ENCODE data around the gene NSF.
"Not testable (repeated sequence)": the region's sequence is repeated elsewhere in the genome, so short reads cannot be mapped to it uniquely, and the experiment has no call there.

Gene NSF

GRCh38 chr17:46790216-46790615 lies 199.7 kb downstream of the NSF start:
- no peak for TF ChIP-seq CTCF (IDR thresholded peaks at IDR 0.05)
- intact Hi-C loops (cut with DNase I; ENCODE audit: low total_unique reads) = no loop called here
- peaks cover 0 to 7% (median 3%) of the 10 kb centered on the region in 3 donors for H3K9me3 ChIP-seq
- H3K36me3 ChIP-seq = no peaks in the 10 kb centered on the region
- H3K27me3 ChIP-seq = peaks cover 0 to 38% of the 10 kb centered on the region in 2 donors
- DNase-seq = no peak
- no peak overlapping the region for H3K4me3 ChIP-seq
- H3K4me1 ChIP-seq = no peaks in the 10 kb centered on the region
- H3K27ac ChIP-seq = no peak overlapping the region

GRCh38 chr17:46791531-46791930 lies 201.1 kb downstream of the NSF start:
- Histone ChIP-seq H3K4me3 (no peak overlapping the region), H3K27me3 (peaks cover 0 to 49% of the 10 kb centered on the region in 2 donors), H3K36me3 (no peaks in the 10 kb centered on the region), H3K9me3 (peaks cover 0 to 7% (median 3%) of the 10 kb centered on the region in 3 donors), H3K4me1 (no peaks in the 10 kb centered on the region), H3K27ac (no peak overlapping the region)
- no peak for TF ChIP-seq CTCF (IDR thresholded peaks at IDR 0.05)
- no peak for DNase-seq
- intact Hi-C loops (cut with DNase I; ENCODE audit: low total_unique reads) = no loop called here

GRCh38 chr17:46792071-46792470 lies 201.6 kb downstream of the NSF start:
- H3K36me3 ChIP-seq = no peaks in the 10 kb centered on the region
- intact Hi-C loops (cut with DNase I; ENCODE audit: low total_unique reads) = no loop called here
- H3K4me3 ChIP-seq = no peak overlapping the region
- no peaks in the 10 kb centered on the region for H3K4me1 ChIP-seq
- no peak overlapping the region for H3K27ac ChIP-seq
- H3K27me3 ChIP-seq = peaks cover 0 to 50% of the 10 kb centered on the region in 2 donors
- peaks cover 0 to 7% (median 3%) of the 10 kb centered on the region in 3 donors for H3K9me3 ChIP-seq
- DNase-seq = no peak
- no peak for TF ChIP-seq CTCF (IDR thresholded peaks at IDR 0.05)

GRCh38 chr17:46793023-46793422 lies 202.6 kb downstream of the NSF start:
- H3K9me3 ChIP-seq; DNase-seq; H3K4me1 ChIP-seq; H3K4me3 ChIP-seq; intact Hi-C loops (cut with DNase I; ENCODE audit: low total_unique reads); H3K27ac ChIP-seq; H3K36me3 ChIP-seq: not testable (repeated sequence)
- H3K27me3 ChIP-seq = peaks cover 0 to 50% of the 10 kb centered on the region in 2 donors

- DNase-seq = no peak
- H3K4me3 ChIP-seq = no peak overlapping the region
- peaks cover 0 to 50% of the 10 kb centered on the region in 2 donors for H3K27me3 ChIP-seq
- H3K36me3 ChIP-seq = no peaks in the 10 kb centered on the region
- intact Hi-C loops (cut with DNase I; ENCODE audit: low total_unique reads) = no loop called here
- TF ChIP-seq CTCF (IDR thresholded peaks at IDR 0.05) = no peak
- no peak overlapping the region for H3K27ac ChIP-seq
- H3K9me3 ChIP-seq = peaks cover 0 to 7% (median 3%) of the 10 kb centered on the region in 3 donors
- no peaks in the 10 kb centered on the region for H3K4me1 ChIP-seq
Measured at GRCh38 chr17:46793541-46793940, 203.1 kb downstream of the NSF start.

GRCh38 chr17:46794318-46794717 lies 203.8 kb downstream of the NSF start:
- H3K4me1 ChIP-seq = no peaks in the 10 kb centered on the region
- H3K27me3 ChIP-seq = peaks cover 0 to 50% of the 10 kb centered on the region in 2 donors
- H3K36me3 ChIP-seq = no peaks in the 10 kb centered on the region
- no peak for TF ChIP-seq CTCF (IDR thresholded peaks at IDR 0.05)
- DNase-seq = no peak
- peaks cover 0 to 5% (median 3%) of the 10 kb centered on the region in 3 donors for H3K9me3 ChIP-seq
- H3K4me3 ChIP-seq = no peak overlapping the region
- intact Hi-C loops (cut with DNase I; ENCODE audit: low total_unique reads) = no loop called here
- no peak overlapping the region for H3K27ac ChIP-seq
